HCT116 (cell line): ENCODE data around the gene MYRFL. TPM values are rescaled to one million over a fixed set of nuclear protein-coding genes. Genes with fewer than 3 reads are reported as not detected.

Experiments used
- ATAC-seq: fragments of 200-7000 bp; cut with Tn5 transposase; 2 replicates; pipeline ENCODE4 v1.9.1; 2020; ENCODE audit warnings: mild to moderate bottlenecking, moderate library complexity
- BruUV-seq: library from RNA; stranded (reverse); fragments of 400-500 nt; replicated peaks from 2 replicates; lab custom pipeline; 2021; lab: Mats Ljungman, UMichigan
- CTCF ChIA-PET: fragments of 300-600 bp; sonication (Branson Sonifier 250); formaldehyde crosslinking; loops from one replicate; lab custom pipeline; 2021; ENCODE audit warnings: antibody characterized with exemption; lab: Charles Lee
- POLR2A ChIA-PET: fragments of 300-600, 350-600 bp; sonication (Branson Sonifier 250); formaldehyde crosslinking; loops from one replicate; lab custom pipeline; 2021; ENCODE audit warnings: antibody characterized with exemption; lab: Charles Lee
- RAD21 ChIA-PET, 2 experiments: fragments of 300-600 bp; sonication (Branson Sonifier 250); formaldehyde crosslinking; loops; one replicate each; lab custom pipeline; 2023; ENCODE audit warnings: low total read pairs in 2 of 2; ENCODE audit not compliant: uncharacterized antibody in 2 of 2, unreplicated experiment in 2 of 2, low non-redundant PET in 1 of 2; lab: Charles Lee
- DNase-seq: peaks from one replicate; pipeline ENCODE4 v3.0.0-alpha.2; 2010; ENCODE audit warnings: low read depth, low spot score
- H2AFZ ChIP-seq: fragments of 200-600 bp; shearing (Covaris generic), sonication (generic); 2 replicates; pipeline ENCODE4 v1.6.1; 2017; ENCODE audit warnings: low read depth, mixed run types, mixed read lengths, antibody characterized with exemption, low read length; ENCODE audit not compliant: poor library complexity, severe bottlenecking
- H3K27ac ChIP-seq: 2 replicates; pipeline ENCODE4 v1.5.1; 2012; ENCODE audit warnings: low read depth, low read length
- H3K27me3 ChIP-seq: fragments of 200-600 bp; sonication (generic); 2 replicates; pipeline ENCODE4 v1.6.1; 2016; ENCODE audit warnings: mixed run types, low read length, mixed read lengths; ENCODE audit not compliant: insufficient read depth
- H3K36me3 ChIP-seq, 2 experiments: fragments of 200-500 bp in 1 of 2; fragments of 200-600 bp in 1 of 2; sonication (Bioruptor generic) in 1 of 2; sonication (generic) in 1 of 2; 2 replicates each; pipeline versions ENCODE4 v1.5.1 to v1.6.1; 2014 to 2016; ENCODE audit warnings: low read length in 2 of 2, inconsistent platforms in 1 of 2, mixed read lengths in 1 of 2, mixed run types in 1 of 2; ENCODE audit not compliant: insufficient read depth in 2 of 2, control insufficient read depth in 1 of 2
- H3K4me1 ChIP-seq, 2 experiments: fragments of 200-600 bp in 1 of 2; sonication (generic) in 1 of 2; 2 replicates each; pipeline versions ENCODE4 v1.5.1 to v1.6.1; 2012 to 2017; ENCODE audit warnings: low read length in 2 of 2, inconsistent platforms in 1 of 2, mild to moderate bottlenecking in 1 of 2, mixed read lengths in 1 of 2, mixed run types in 1 of 2, moderate library complexity in 1 of 2; ENCODE audit not compliant: insufficient read depth in 2 of 2, control insufficient read depth in 1 of 2
- H3K4me2 ChIP-seq: fragments of 200-600 bp; sonication (generic); 2 replicates; pipeline ENCODE4 v1.6.1; 2017; ENCODE audit warnings: mixed run types, low read length, mixed read lengths
- H3K4me3 ChIP-seq, 2 experiments: fragments of 200-600 bp in 1 of 2; sonication (generic) in 1 of 2; replicated peaks in 1 of 2; 2 replicates each; pipeline ENCODE4 v1.5.1; 2011 to 2016; ENCODE audit warnings: low read length in 2 of 2, control low read depth in 1 of 2, low read depth in 1 of 2, mild to moderate bottlenecking in 1 of 2, mixed read lengths in 1 of 2, mixed run types in 1 of 2
- H3K79me2 ChIP-seq: fragments of 200-600 bp; sonication (generic); 2 replicates; pipeline ENCODE4 v1.6.1; 2017; ENCODE audit warnings: mild to moderate bottlenecking, mixed run types, low read length, moderate library complexity, mixed read lengths; ENCODE audit not compliant: insufficient read depth
- H3K9ac ChIP-seq: fragments of 200-600 bp; sonication (generic); 2 replicates; pipeline ENCODE4 v1.6.1; 2016; ENCODE audit warnings: low read length, mixed read lengths
- H3K9me2 ChIP-seq: fragments of 200-600 bp; sonication (generic), shearing (Covaris generic); 2 replicates; pipeline ENCODE4 v1.6.1; 2017; ENCODE audit warnings: mixed run types, mild to moderate bottlenecking, moderate library complexity; ENCODE audit not compliant: insufficient read depth
- H3K9me3 ChIP-seq, 2 experiments: fragments of 200-500 bp in 1 of 2; fragments of 200-600 bp in 1 of 2; sonication (Bioruptor generic) in 1 of 2; sonication (generic) in 1 of 2; 2 replicates each; pipeline ENCODE4 v1.6.1; 2014 to 2017; ENCODE audit warnings: low read length in 2 of 2, mixed read lengths in 2 of 2, inconsistent platforms in 1 of 2, low read depth in 1 of 2, mild to moderate bottlenecking in 1 of 2, mixed run types in 1 of 2, moderate library complexity in 1 of 2; ENCODE audit not compliant: control insufficient read depth in 1 of 2, insufficient read depth in 1 of 2
- H4K20me1 ChIP-seq: fragments of 200-600 bp; sonication (generic), shearing (Covaris generic); 2 replicates; pipeline ENCODE4 v1.6.1; 2017; ENCODE audit warnings: mixed run types, mild to moderate bottlenecking, moderate library complexity; ENCODE audit not compliant: insufficient read depth
- ATF3 ChIP-seq: IDR thresholded peaks from 2 replicates; pipeline ENCODE4 v1.6.1; 2012
- CEBPB ChIP-seq: IDR thresholded peaks from 2 replicates; pipeline ENCODE4 v1.6.1; 2012; ENCODE audit warnings: low read depth
- CTCF ChIP-seq, 3 experiments: fragments of 200-600 bp in 1 of 3; sonication (generic) in 1 of 3; IDR thresholded peaks in 2 of 3; conservative IDR thresholded peaks in 1 of 3; 2 replicates each; pipeline ENCODE4 v1.5.1; 2012 to 2017; ENCODE audit warnings: low read depth in 2 of 3, low read length in 2 of 3, antibody characterized with exemption in 1 of 3, borderline replicate concordance in 1 of 3, control low read depth in 1 of 3, mild to moderate bottlenecking in 1 of 3, mixed read lengths in 1 of 3, mixed run types in 1 of 3, moderate library complexity in 1 of 3; ENCODE audit not compliant: insufficient read depth in 1 of 3
- EGR1 ChIP-seq: IDR thresholded peaks from 2 replicates; pipeline ENCODE4 v1.6.1; 2012; ENCODE audit warnings: low read depth
- ELF1 ChIP-seq: IDR thresholded peaks from 2 replicates; pipeline ENCODE4 v1.6.1; 2012; ENCODE audit warnings: low read depth, borderline replicate concordance
- EZH2phosphoT487 ChIP-seq: fragments of 200-600 bp; IDR thresholded peaks from 2 replicates; pipeline ENCODE4 v1.6.1; 2018; ENCODE audit warnings: antibody characterized with exemption, borderline replicate concordance
- FOSL1 ChIP-seq: IDR thresholded peaks from 2 replicates; pipeline ENCODE4 v1.6.1; 2012; ENCODE audit warnings: low read depth
- JUND ChIP-seq: IDR thresholded peaks from 2 replicates; pipeline ENCODE4 v1.6.1; 2012
- POLR2AphosphoS5 ChIP-seq: IDR thresholded peaks from 2 replicates; pipeline ENCODE4 v1.6.1; 2011; ENCODE audit warnings: mild to moderate bottlenecking, low read depth, low read length, moderate library complexity
- RAD21 ChIP-seq: IDR thresholded peaks from 2 replicates; pipeline ENCODE4 v1.6.1; 2012; ENCODE audit warnings: low read depth, mild to moderate bottlenecking
- REST ChIP-seq: IDR thresholded peaks from 2 replicates; pipeline ENCODE4 v1.6.1; 2012; ENCODE audit warnings: low read depth
- SIN3A ChIP-seq: IDR thresholded peaks from 2 replicates; pipeline ENCODE4 v1.6.1; 2012; ENCODE audit warnings: low read depth
- SP1 ChIP-seq: IDR thresholded peaks from 2 replicates; pipeline ENCODE4 v1.6.1; 2012; ENCODE audit warnings: low read depth
- YY1 ChIP-seq: IDR thresholded peaks from 2 replicates; pipeline ENCODE4 v1.6.1; 2011; ENCODE audit warnings: low read length, low read depth, moderate library complexity, mild to moderate bottlenecking; ENCODE audit not compliant: insufficient replicate concordance; ENCODE audit errors: extremely low read depth
- ZBTB33 ChIP-seq: IDR thresholded peaks from 2 replicates; pipeline ENCODE4 v1.6.1; 2011; ENCODE audit warnings: mild to moderate bottlenecking, low read length, moderate library complexity; ENCODE audit not compliant: insufficient replicate concordance; ENCODE audit errors: extremely low read depth
- ZFX ChIP-seq: fragments of 450-650 bp; IDR thresholded peaks from 2 replicates; pipeline ENCODE4 v1.6.1; 2017
- ZNF274 ChIP-seq: fragments of 200-500 bp; sonication (Bioruptor generic); IDR thresholded peaks from 2 replicates; pipeline ENCODE4 v1.6.1; 2014; ENCODE audit warnings: mild to moderate bottlenecking, low read depth, low read length, inconsistent platforms
- intact Hi-C: fragments of 100-400 bp; cut with micrococcal nuclease; formaldehyde crosslinking; loops from 2 replicates; pipeline ENCODE4 v1.10.0; 2022
- total RNA-seq: library from RNA; stranded (reverse); gene quantifications from one replicate; pipeline ENCODE4 v1.2.1, GENCODE V29; 2021; ENCODE audit not compliant: unreplicated experiment

MYRFL gene
- total RNA-seq, 1 experiment from 2014 or later, result 0.30 TPM

- TF ChIP-seq EGR1, result no peak
- no peak for TF ChIP-seq YY1
- no peak for TF ChIP-seq ZBTB33
- TF ChIP-seq ZFX, result no peak
- no peak for TF ChIP-seq ZNF274
- no peak for TF ChIP-seq JUND
- TF ChIP-seq FOSL1, result no peak
- no peak for TF ChIP-seq EZH2phosphoT487
- no peak for TF ChIP-seq RAD21
- no peak for TF ChIP-seq CTCF (IDR thresholded peaks at IDR 0.05 in 2 of 3, conservative IDR thresholded peaks at IDR 0.05 in 1 of 3; ENCODE audit: borderline replicate concordance in 1 of 3, insufficient read depth in 1 of 3, low read depth in 2 of 3, low read length in 2 of 3)
- TF ChIP-seq POLR2AphosphoS5, result no peak
- no peak for TF ChIP-seq SIN3A
- no peak for TF ChIP-seq SP1
- TF ChIP-seq ELF1, result no peak
- TF ChIP-seq CEBPB, result no peak
- no peak for TF ChIP-seq REST
- no peak for TF ChIP-seq ATF3
- POLR2A ChIA-PET, result no interaction called here
- Histone ChIP-seq H3K9me3 (no peaks in the 10 kb centered on the region), H3K9me2 (no peaks in the 10 kb centered on the region), H3K9ac (no peak overlapping the region), H3K4me3 (no peak overlapping the region), H3K79me2 (no peaks in the 10 kb centered on the region), H3K36me3 (no peaks in the 10 kb centered on the region), H3K27ac (no peak overlapping the region), H2AFZ (no peak overlapping the region), H3K27me3 (no peaks in the 10 kb centered on the region), H3K4me1 (peaks cover 0 to 14% of the 10 kb centered on the region in 2 experiments; a peak in 1 of 4 replicates), H3K4me2 (no peak overlapping the region), H4K20me1 (no peaks in the 10 kb centered on the region)
- BruUV-seq, result no TSS peak
- CTCF ChIA-PET, result no interaction called here
- RAD21 ChIA-PET, result no interaction called here
- ATAC-seq (no peak), DNase-seq (no peak)
- intact Hi-C loops, result no loop called here
These were observed 15.7 kb downstream of the MYRFL start for GRCh38 chr12:69840727-69841126.
